ENCODE results near the gene ZNF324B.
"Not testable (repeated sequence)": the region's sequence is repeated elsewhere in the genome, so short reads cannot be mapped to it uniquely, and the experiment has no call there.

GRCh38 chr19:58442986-58443385 lies 8.4 kb upstream of the ZNF324B start:
- not testable (repeated sequence) for TF ChIP-seq CTCF, EZH2phosphoT487 (IDR thresholded peaks at IDR 0.05; ENCODE audit: low read length)

Data from MM.1S (cell line).